OCI-LY3 (cell line): ENCODE results near the gene CACNA2D2.

Source experiments
- EZH2phosphoT487 ChIP-seq: fragments of 200-600 bp; shearing (Covaris generic); IDR thresholded peaks from 2 replicates; pipeline ENCODE4 v1.6.1; 2018; ENCODE audit warnings: antibody characterized with exemption, mixed run types, low read depth
- TF ChIP-seq, protein P1 (sequence below): fragments of 200-600, 300-600 bp; sonication (generic); IDR thresholded peaks from 2 replicates; pipeline ENCODE4 v1.5.1; 2014; ENCODE audit warnings: antibody characterized with exemption, low read length, low read depth

DNA sequence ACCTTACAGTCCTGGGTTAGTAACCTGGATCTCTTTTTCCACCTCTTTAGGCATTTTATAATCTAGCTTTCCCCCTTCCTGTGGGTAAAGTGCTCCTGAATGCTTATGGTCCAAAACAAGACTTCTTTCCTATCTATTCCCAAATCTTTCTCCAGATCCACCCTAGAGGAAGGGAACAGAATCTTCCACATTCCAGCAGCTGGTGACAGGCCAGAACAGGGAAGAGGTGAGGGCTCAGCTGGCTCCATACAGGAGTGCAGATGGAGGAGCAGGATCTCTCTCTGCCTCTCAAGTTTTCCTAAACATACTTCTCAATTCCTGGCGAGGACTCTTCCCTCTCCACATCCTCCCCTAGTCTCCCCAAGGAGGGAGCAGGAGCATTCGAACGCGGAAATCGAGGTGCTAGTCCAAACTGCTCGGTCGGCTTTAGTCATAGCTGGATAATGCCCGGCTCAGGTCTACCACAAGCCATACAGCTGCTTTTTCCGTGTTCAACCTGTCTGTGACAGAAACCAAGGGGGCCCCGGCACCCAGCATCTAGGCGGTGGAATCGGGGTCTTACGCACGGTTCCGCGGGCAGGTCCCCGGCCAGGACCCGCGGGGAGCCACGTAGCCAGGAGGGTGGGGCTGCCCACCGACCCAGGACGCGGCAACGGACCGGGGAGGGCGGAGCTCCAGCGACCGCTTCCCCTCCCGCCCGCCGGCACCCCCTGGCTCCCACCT lies 166.8 kb downstream of the CACNA2D2 start:
- TF ChIP-seq, protein P1, sequence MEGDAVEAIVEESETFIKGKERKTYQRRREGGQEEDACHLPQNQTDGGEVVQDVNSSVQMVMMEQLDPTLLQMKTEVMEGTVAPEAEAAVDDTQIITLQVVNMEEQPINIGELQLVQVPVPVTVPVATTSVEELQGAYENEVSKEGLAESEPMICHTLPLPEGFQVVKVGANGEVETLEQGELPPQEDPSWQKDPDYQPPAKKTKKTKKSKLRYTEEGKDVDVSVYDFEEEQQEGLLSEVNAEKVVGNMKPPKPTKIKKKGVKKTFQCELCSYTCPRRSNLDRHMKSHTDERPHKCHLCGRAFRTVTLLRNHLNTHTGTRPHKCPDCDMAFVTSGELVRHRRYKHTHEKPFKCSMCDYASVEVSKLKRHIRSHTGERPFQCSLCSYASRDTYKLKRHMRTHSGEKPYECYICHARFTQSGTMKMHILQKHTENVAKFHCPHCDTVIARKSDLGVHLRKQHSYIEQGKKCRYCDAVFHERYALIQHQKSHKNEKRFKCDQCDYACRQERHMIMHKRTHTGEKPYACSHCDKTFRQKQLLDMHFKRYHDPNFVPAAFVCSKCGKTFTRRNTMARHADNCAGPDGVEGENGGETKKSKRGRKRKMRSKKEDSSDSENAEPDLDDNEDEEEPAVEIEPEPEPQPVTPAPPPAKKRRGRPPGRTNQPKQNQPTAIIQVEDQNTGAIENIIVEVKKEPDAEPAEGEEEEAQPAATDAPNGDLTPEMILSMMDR: no peak
- no peak for TF ChIP-seq EZH2phosphoT487
